PFSK-1 (cell line): ENCODE data around the gene TRAF1.

Experiments used
- FOXP2 ChIP-seq: optimal IDR thresholded peaks from 2 replicates; pipeline ENCODE3; 2011; ENCODE audit warnings: borderline replicate concordance, control low read depth, inconsistent platforms; ENCODE audit not compliant: insufficient read depth; ENCODE audit errors: extremely low read length, extremely low read depth
- POLR2AphosphoS5 ChIP-seq: IDR thresholded peaks from 2 replicates; pipeline ENCODE4 v1.6.1; 2012; ENCODE audit warnings: low read depth, mild to moderate bottlenecking, control low read depth, low read length, moderate library complexity
- REST ChIP-seq, 2 experiments: IDR thresholded peaks; 2 replicates each; pipeline versions ENCODE4 v1.6.1 to v1.8.0; 2011 to 2012; ENCODE audit warnings: low read depth in 2 of 2, low read length in 2 of 2, control low read depth in 1 of 2, inconsistent platforms in 1 of 2, mild to moderate bottlenecking in 1 of 2, moderate library complexity in 1 of 2; ENCODE audit not compliant: insufficient read depth in 1 of 2
- SIN3A ChIP-seq: IDR thresholded peaks from 2 replicates; pipeline ENCODE4 v1.6.1; 2012; ENCODE audit warnings: mild to moderate bottlenecking, low read length, moderate library complexity, borderline replicate concordance; ENCODE audit not compliant: insufficient read depth
- TAF1 ChIP-seq: IDR thresholded peaks from 2 replicates; pipeline ENCODE4 v1.6.1; 2012; ENCODE audit warnings: low read length, control low read depth, borderline replicate concordance; ENCODE audit not compliant: insufficient read depth

TRAF1 gene

GRCh38 chr9:120940573-120940972 lies 14.0 kb upstream of the TRAF1 start:
- TF ChIP-seq SIN3A (no peak), TAF1 (no peak), REST (IDR thresholded peaks at IDR 0.05; ENCODE audit: insufficient read depth in 1 of 2, low read depth in 2 of 2, low read length in 2 of 2) (no peak), FOXP2 (no peak), POLR2AphosphoS5 (no peak)

GRCh38 chr9:120938851-120939250 lies 12.3 kb upstream of the TRAF1 start:
- no peak for TF ChIP-seq REST (IDR thresholded peaks at IDR 0.05; ENCODE audit: insufficient read depth in 1 of 2, low read depth in 2 of 2, low read length in 2 of 2)
- TF ChIP-seq SIN3A = no peak
- no peak for TF ChIP-seq FOXP2
- TF ChIP-seq TAF1 = no peak
- no peak for TF ChIP-seq POLR2AphosphoS5

GRCh38 chr9:120937596-120937995 lies 11.0 kb upstream of the TRAF1 start:
- TF ChIP-seq POLR2AphosphoS5 (no peak), FOXP2 (no peak), REST (IDR thresholded peaks at IDR 0.05; ENCODE audit: insufficient read depth in 1 of 2, low read depth in 2 of 2, low read length in 2 of 2) (no peak), SIN3A (no peak), TAF1 (no peak)

- TF ChIP-seq SIN3A (no peak), POLR2AphosphoS5 (no peak), FOXP2 (no peak), REST (IDR thresholded peaks at IDR 0.05; ENCODE audit: insufficient read depth in 1 of 2, low read depth in 2 of 2, low read length in 2 of 2) (no peak)
Observed at GRCh38 chr9:120937127-120937526, 10.5 kb upstream of the TRAF1 start.

- TF ChIP-seq TAF1 (no peak), FOXP2 (no peak), POLR2AphosphoS5 (no peak), SIN3A (no peak), REST (IDR thresholded peaks at IDR 0.05; ENCODE audit: insufficient read depth in 1 of 2, low read depth in 2 of 2, low read length in 2 of 2) (no peak)
Observed at GRCh38 chr9:120936764-120937122, 10.1 kb upstream of the TRAF1 start.
